CD4-positive, alpha-beta memory T cell (primary cell): Measurements from ENCODE around the gene LDLRAD4. TPM values are rescaled to one million over a fixed set of nuclear protein-coding genes. Genes with fewer than 3 reads are reported as not detected.
"Not testable (repeated sequence)": the region's sequence is repeated elsewhere in the genome, so short reads cannot be mapped to it uniquely, and the experiment has no call there.

Experiments used
- CTCF ChIA-PET: fragments of 350-600 bp; sonication (Branson Sonifier 250); formaldehyde crosslinking; loops from one replicate; lab custom pipeline; 2021; ENCODE audit warnings: inconsistent platforms; ENCODE audit not compliant: partially characterized antibody; lab: Charles Lee
- POLR2A ChIA-PET: fragments of 350-600 bp; sonication (Branson Sonifier 250); formaldehyde crosslinking; loops from one replicate; lab custom pipeline; 2021; ENCODE audit not compliant: partially characterized antibody; lab: Charles Lee
- DNase-seq, 5 donors: peaks; one replicate each; pipeline versions ENCODE4 v3.0.0 to v3.0.0-alpha.2; 2020 to 2022; ENCODE audit warnings: mixed read lengths in 1 of 5
- H3K27ac ChIP-seq: one replicate; pipeline ENCODE4 v1.7.0; 2013; ENCODE audit warnings: low read depth, low read length
- H3K27me3 ChIP-seq: 2 replicates; pipeline ENCODE4 v1.7.0; 2013; ENCODE audit warnings: mild to moderate bottlenecking, low read length, moderate library complexity; ENCODE audit not compliant: insufficient read depth
- H3K36me3 ChIP-seq: 2 replicates; pipeline ENCODE4 v1.7.0; 2013; ENCODE audit warnings: mild to moderate bottlenecking, low read length, moderate library complexity; ENCODE audit not compliant: insufficient read depth
- H3K4me1 ChIP-seq: 2 replicates; pipeline ENCODE4 v1.7.0; 2013; ENCODE audit warnings: mild to moderate bottlenecking, low read length, moderate library complexity; ENCODE audit not compliant: insufficient read depth
- H3K4me3 ChIP-seq, 2 donors: one replicate each; pipeline ENCODE4 v1.7.0; 2013; ENCODE audit warnings: low read length in 2 of 2, mild to moderate bottlenecking in 1 of 2
- H3K9me3 ChIP-seq, 2 donors: one replicate each; pipeline ENCODE4 v1.7.0; 2013; ENCODE audit warnings: low read length in 2 of 2, control low read depth in 1 of 2; ENCODE audit not compliant: control insufficient read depth in 1 of 2
- H3K27ac Mint-ChIP-seq, 7 donors: one replicate each; pipeline ENCODE4 v1.8.0; 2020 to 2021; ENCODE audit warnings: mixed read lengths in 7 of 7, mild to moderate bottlenecking in 6 of 7, inconsistent platforms in 3 of 7, moderate library complexity in 3 of 7
- H3K27me3 Mint-ChIP-seq, 2 donors: one replicate each; pipeline ENCODE4 v1.8.0; 2020 to 2021; ENCODE audit warnings: mixed read lengths in 2 of 2
- H3K36me3 Mint-ChIP-seq, 2 donors: one replicate each; pipeline ENCODE4 v1.8.0; 2020 to 2021; ENCODE audit warnings: mixed read lengths in 2 of 2, inconsistent platforms in 1 of 2, mild to moderate bottlenecking in 1 of 2
- H3K4me1 Mint-ChIP-seq, 4 donors: one replicate each; pipeline ENCODE4 v1.8.0; 2020 to 2021; ENCODE audit warnings: mixed read lengths in 4 of 4, mild to moderate bottlenecking in 1 of 4
- H3K4me3 Mint-ChIP-seq, 8 donors: one replicate each; pipeline ENCODE4 v1.8.0; 2020 to 2021; ENCODE audit warnings: mixed read lengths in 8 of 8, mild to moderate bottlenecking in 7 of 8, moderate library complexity in 6 of 8, inconsistent platforms in 3 of 8
- H3K9me3 Mint-ChIP-seq, 8 donors: one replicate each; pipeline ENCODE4 v1.8.0; 2020 to 2021; ENCODE audit warnings: mixed read lengths in 8 of 8, mild to moderate bottlenecking in 5 of 8, inconsistent platforms in 3 of 8, moderate library complexity in 1 of 8
- intact Hi-C: fragments of 100-400 bp; cut with micrococcal nuclease; formaldehyde crosslinking; loops from one replicate; pipeline ENCODE4 v1.15.1; 2023
- polyA plus RNA-seq, 2 donors: library from polyadenylated mRNA; unstranded; fragments of 300-500 nt; fragmentation: Illumina TruSeq; gene quantifications; one replicate each; pipeline ENCODE4 v1.2.3, GENCODE V29; 2021
- total RNA-seq, 2 experiments: library from RNA; stranded (reverse); gene quantifications; one replicate each; pipeline ENCODE4 v1.2.3, GENCODE V29; 2021

Gene LDLRAD4
- total and polyA plus RNA-seq, 4 experiments from 2014 or later = 17.4 to 63.0 (median 36.6) TPM

- DNase-seq = no peak
- Mint-ChIP-seq H3K27me3 (no peaks in the 10 kb centered on the region), H3K4me3 (no peak overlapping the region), H3K4me1 (peaks cover 18 to 59% (median 41%) of the 10 kb centered on the region in 4 donors), H3K27ac (peak overlapping the region in 3 of 7 donors; percentile 19 to 64 (median 51)), H3K36me3 (peaks cover 34 to 47% of the 10 kb centered on the region in 2 donors), H3K9me3 (peaks cover 1 to 6% (median 5%) of the 10 kb centered on the region in 8 donors)
- no peaks in the 10 kb centered on the region for H3K9me3 ChIP-seq
- intact Hi-C loops = no loop called here
- H3K4me1 ChIP-seq = peaks cover 6% of the 10 kb centered on the region
- H3K27me3 ChIP-seq = no peaks in the 10 kb centered on the region
- no peaks in the 10 kb centered on the region for H3K36me3 ChIP-seq
- no peak overlapping the region for H3K27ac ChIP-seq
- H3K4me3 ChIP-seq = no peak overlapping the region
- CTCF ChIA-PET = interaction anchor here (1.1 kb wide), 1 partner anchor 256 kb away, joined by 3 read pairs; no protein-coding TSS in a partner anchor
- POLR2A ChIA-PET = interaction anchor here (0.5 to 1.1 kb wide), 2 partner anchors 10 to 13 kb away, joined by 3 to 4 read pairs; no protein-coding TSS in a partner anchor
These were observed 253.5 kb downstream of the LDLRAD4 start for GRCh38 chr18:13471971-13472628.

- intact Hi-C loops = no loop called here
- Histone ChIP-seq H3K4me3 (no peak overlapping the region), H3K27ac (no peak overlapping the region), H3K27me3 (no peaks in the 10 kb centered on the region), H3K4me1 (peaks cover 6% of the 10 kb centered on the region), H3K9me3 (no peaks in the 10 kb centered on the region), H3K36me3 (no peaks in the 10 kb centered on the region)
- Mint-ChIP-seq H3K4me1 (peaks cover 19 to 60% (median 39%) of the 10 kb centered on the region in 4 donors), H3K4me3 (no peak overlapping the region), H3K27me3 (no peaks in the 10 kb centered on the region), H3K36me3 (peaks cover 41 to 53% of the 10 kb centered on the region in 2 donors), H3K27ac (peak overlapping the region in 1 of 7 donors; percentile 57), H3K9me3 (peaks cover 0 to 4% (median 0%) of the 10 kb centered on the region in 8 donors)
- DNase-seq = no peak
- ChIA-PET POLR2A (no interaction called here), CTCF (no interaction called here)
These were observed 255.2 kb downstream of the LDLRAD4 start for GRCh38 chr18:13473751-13474150.

- H3K27me3 ChIP-seq = no peaks in the 10 kb centered on the region
- no peak overlapping the region for H3K4me3 Mint-ChIP-seq
- peak overlapping the region in 3 of 7 donors; percentile 6 to 42 (median 35) for H3K27ac Mint-ChIP-seq
- no peak overlapping the region for H3K27ac ChIP-seq
- peaks cover 6% of the 10 kb centered on the region for H3K4me1 ChIP-seq
- POLR2A ChIA-PET = no interaction called here
- no peaks in the 10 kb centered on the region for H3K9me3 ChIP-seq
- no peaks in the 10 kb centered on the region for H3K9me3 Mint-ChIP-seq
- no peaks in the 10 kb centered on the region for H3K36me3 ChIP-seq
- CTCF ChIA-PET = no interaction called here
- H3K27me3 Mint-ChIP-seq = no peaks in the 10 kb centered on the region
- H3K36me3 Mint-ChIP-seq = peaks cover 46 to 55% of the 10 kb centered on the region in 2 donors
- no peak for DNase-seq
- H3K4me3 ChIP-seq = no peak overlapping the region
- intact Hi-C loops = no loop called here
- peaks cover 14 to 56% (median 39%) of the 10 kb centered on the region in 4 donors for H3K4me1 Mint-ChIP-seq
These were observed 255.8 kb downstream of the LDLRAD4 start for GRCh38 chr18:13474336-13474735.

- Histone ChIP-seq H3K4me1 (peaks cover under 1% of the 10 kb centered on the region), H3K27ac (no peak overlapping the region), H3K36me3 (no peaks in the 10 kb centered on the region), H3K9me3 (no peaks in the 10 kb centered on the region), H3K4me3 (no peak overlapping the region), H3K27me3 (no peaks in the 10 kb centered on the region)
- no peak overlapping the region for H3K4me3 Mint-ChIP-seq
- H3K27me3 Mint-ChIP-seq = no peaks in the 10 kb centered on the region
- peak overlapping the region in 4 of 7 donors; percentile 9 to 76 (median 48) for H3K27ac Mint-ChIP-seq
- POLR2A ChIA-PET = interaction anchor here (0.6 kb wide), 1 partner anchor 169 kb away, joined by 3 read pairs; no protein-coding TSS in a partner anchor
- intact Hi-C loops = no loop called here
- DNase-seq = no peak
- CTCF ChIA-PET = no interaction called here
- H3K36me3 Mint-ChIP-seq = peaks cover 49 to 52% of the 10 kb centered on the region in 2 donors
- H3K9me3 Mint-ChIP-seq = no peaks in the 10 kb centered on the region
- peaks cover 14 to 54% (median 35%) of the 10 kb centered on the region in 4 donors for H3K4me1 Mint-ChIP-seq
These were observed 256.5 kb downstream of the LDLRAD4 start for GRCh38 chr18:13474907-13475545.

- peaks cover 18 to 55% (median 31%) of the 10 kb centered on the region in 4 donors for H3K4me1 Mint-ChIP-seq
- H3K9me3 ChIP-seq, intact Hi-C loops, H3K27me3 Mint-ChIP-seq, H3K4me3 ChIP-seq, H3K27me3 ChIP-seq, H3K4me3 Mint-ChIP-seq, H3K27ac ChIP-seq, POLR2A ChIA-PET, CTCF ChIA-PET, H3K9me3 Mint-ChIP-seq, H3K4me1 ChIP-seq, DNase-seq, H3K36me3 ChIP-seq: not testable (repeated sequence)
- peaks cover 49 to 52% of the 10 kb centered on the region in 2 donors for H3K36me3 Mint-ChIP-seq
- peak overlapping the region in 3 of 7 donors; percentile 20 to 36 (median 24) for H3K27ac Mint-ChIP-seq
These were observed 257.8 kb downstream of the LDLRAD4 start for GRCh38 chr18:13476312-13476711.

- no peaks in the 10 kb centered on the region for H3K27me3 ChIP-seq
- POLR2A ChIA-PET = no interaction called here
- CTCF ChIA-PET = interaction anchor here (1.0 kb wide), 1 partner anchor 20 kb away, joined by 4 read pairs; no protein-coding TSS in a partner anchor
- no peak overlapping the region for H3K4me3 Mint-ChIP-seq
- no peaks in the 10 kb centered on the region for H3K4me1 ChIP-seq
- no peak overlapping the region for H3K27ac ChIP-seq
- H3K4me1 Mint-ChIP-seq = peaks cover 21 to 56% (median 31%) of the 10 kb centered on the region in 4 donors
- intact Hi-C loops = no loop called here
- no peak overlapping the region for H3K4me3 ChIP-seq
- DNase-seq = no peak
- no peaks in the 10 kb centered on the region for H3K9me3 Mint-ChIP-seq
- peaks cover 45 to 59% of the 10 kb centered on the region in 2 donors for H3K36me3 Mint-ChIP-seq
- peak overlapping the region in 5 of 7 donors; percentile 4 to 62 (median 27) for H3K27ac Mint-ChIP-seq
- H3K27me3 Mint-ChIP-seq = no peaks in the 10 kb centered on the region
- no peaks in the 10 kb centered on the region for H3K36me3 ChIP-seq
- no peaks in the 10 kb centered on the region for H3K9me3 ChIP-seq
These were observed 258.7 kb downstream of the LDLRAD4 start for GRCh38 chr18:13477147-13477683.
